Heart left ventricle (tissue), 13 donors: ENCODE results near the gene SLC35A1.

Source experiments
- CTCF ChIP-seq, 12 donors: fragments of 200-600 bp; sonication (generic) in 4 of 12; IDR thresholded peaks; one replicate each; pipeline versions ENCODE4 v1.5.0 to v1.8.0; 2018 to 2022; ENCODE audit warnings: antibody characterized with exemption in 12 of 12, mild to moderate bottlenecking in 5 of 12
- POLR2A ChIP-seq, 2 donors: fragments of 450-650 bp; IDR thresholded peaks; one replicate each; pipeline ENCODE4 v1.6.1; 2017; ENCODE audit warnings: antibody characterized with exemption in 2 of 2, mild to moderate bottlenecking in 2 of 2, moderate library complexity in 2 of 2
- donor health status: ischemic (EF 13 %, LVEDD 7.1; RV severe dilation, severe dysfunction).
- donor health status: DM: no; HTN: yes; CAD: no.
- donor health status: DM: no; HTN: no; CAD: no.
- donor health status: ischemic (EF 25% LVEDD 6.9; RV normal size, moderate dysfunction).
- donor health status: ischemic (EF 25% LVEDD 5.7; RV mildly dilated, moderate dysfunction).
- donor health status: ischemic (EF 35%, LVEDD 5.7; RV mildly dilated, moderate dysfunction).
- donor health status: nonischemic (EF 11% LVEDD 7.7; RV severe dilation, severe dysfunction).
- donor health status: DM: yes; HTN: yes; CAD: no.
- donor health status: PGD.
- donor health status: ischemic (EF 29% LVEDD 5.4; RV normal size, mild dysfunction).
- donor health status: nonischemic (EF 23%, LVEDD 6.1; RV moderate dilation, normal function).

GRCh38 chr6:87494761-87495422 lies 22.1 kb downstream of the SLC35A1 start:
- TF ChIP-seq CTCF (IDR thresholded peaks at IDR 0.05) (no peak), POLR2A (IDR thresholded peaks at IDR 0.05) (no peak)
